C4-2B (cell line): ENCODE measurements around the gene DMAC2.

Experiments
- CTCF ChIP-seq: fragments of 450-650 bp; conservative IDR thresholded peaks from 2 replicates; pipeline ENCODE4 v1.5.1; 2017; ENCODE audit warnings: mild to moderate bottlenecking
- ZFX ChIP-seq: fragments of 450-650 bp; IDR thresholded peaks from 2 replicates; pipeline ENCODE4 v1.6.1; 2017

GRCh38 chr19:41415154-41415571 lies 24.5 kb downstream of the DMAC2 start:
- TF ChIP-seq CTCF = no peak
- TF ChIP-seq ZFX = no peak
